Suprapubic skin (tissue), 4 donors: ENCODE measurements around the gene RBM22. TPM values are rescaled to one million over a fixed set of nuclear protein-coding genes. Genes with fewer than 3 reads are reported as not detected.

Experiments
- DNase-seq, 2 donors: peaks; one replicate each; pipeline ENCODE4 v3.0.0-alpha.2; 2019; ENCODE audit warnings: low spot score in 2 of 2
- H3K27ac ChIP-seq: fragments of 200-600 bp; sonication (generic); one replicate; pipeline ENCODE4 v1.5.1; 2019
- H3K27me3 ChIP-seq: fragments of 200-600 bp; sonication (generic); one replicate; pipeline ENCODE4 v1.5.1; 2019
- H3K36me3 ChIP-seq: fragments of 200-600 bp; sonication (generic); one replicate; pipeline ENCODE4 v1.5.1; 2019
- H3K4me1 ChIP-seq: fragments of 200-600 bp; sonication (generic); one replicate; pipeline ENCODE4 v1.5.1; 2019
- H3K4me3 ChIP-seq: fragments of 200-600 bp; sonication (generic); one replicate; pipeline ENCODE4 v1.5.1; 2019; ENCODE audit warnings: mild to moderate bottlenecking
- H3K9me3 ChIP-seq: fragments of 200-600 bp; sonication (generic); one replicate; pipeline ENCODE4 v1.5.1; 2019
- CTCF ChIP-seq, 2 donors: fragments of 200-600 bp in 1 of 2; fragments of 450-650 bp in 1 of 2; sonication (generic) in 1 of 2; IDR thresholded peaks; one replicate each; pipeline ENCODE4 v1.5.1; 2016 to 2019; ENCODE audit warnings: antibody characterized with exemption in 2 of 2, mild to moderate bottlenecking in 1 of 2, moderate library complexity in 1 of 2
- EP300 ChIP-seq: sonication (generic); formaldehyde crosslinking; IDR thresholded peaks from one replicate; pipeline ENCODE4 v1.6.1; 2017; ENCODE audit warnings: antibody characterized with exemption
- POLR2A ChIP-seq, 2 donors: fragments of 450-650 bp; IDR thresholded peaks; one replicate each; pipeline ENCODE4 v1.6.1; 2017; ENCODE audit warnings: antibody characterized with exemption in 2 of 2, mild to moderate bottlenecking in 2 of 2, moderate library complexity in 2 of 2
- POLR2AphosphoS5 ChIP-seq, 3 donors: sonication (generic); formaldehyde crosslinking; IDR thresholded peaks; one replicate each; pipeline ENCODE4 v1.6.1; 2017; ENCODE audit warnings: antibody characterized with exemption in 3 of 3
- whole genome bisulfite sequencing: methylation state at CpG from one replicate; pipeline ENCODE4 v1.1.5; 2018; 5-methylcytosine and 5-hydroxymethylcytosine counted together
- total RNA-seq, 4 donors: library from RNA; depleted of rRNA; stranded (reverse); fragments of >200 nt; gene quantifications; one replicate each; pipeline ENCODE4 v1.1.0, GENCODE V29; 2016

The RBM22 gene
- total RNA-seq, 4 donors from 2014 or later, result 30.1 to 63.9 (median 43.8) TPM

GRCh38 chr5:150650021-150651006, 50.5 kb downstream of the RBM22 start:
- peaks cover 7% of the 10 kb centered on the region for H3K4me1 ChIP-seq

GRCh38 chr5:150649108-150650020, 51.5 kb downstream of the RBM22 start:
- H3K36me3 ChIP-seq, result peaks cover 23% of the 10 kb centered on the region
- 91% methylated on average over 33 of the region's 46 CpGs for WGBS
- peaks cover 17% of the 10 kb centered on the region for H3K4me1 ChIP-seq
- no peak overlapping the region for H3K27ac ChIP-seq
- no peak for DNase-seq
- TF ChIP-seq POLR2A (IDR thresholded peaks at IDR 0.05) (no peak), EP300 (no peak), CTCF (IDR thresholded peaks at IDR 0.05) (no peak), POLR2AphosphoS5 (IDR thresholded peaks at IDR 0.05) (no peak)
- H3K9me3 ChIP-seq, result no peaks in the 10 kb centered on the region
- H3K4me3 ChIP-seq, result no peak overlapping the region
- H3K27me3 ChIP-seq, result no peaks in the 10 kb centered on the region

More at GRCh38 chr5:150650021-150651006, 50.5 kb downstream of the RBM22 start:
- no peak for TF ChIP-seq CTCF (IDR thresholded peaks at IDR 0.05)
- no peak for TF ChIP-seq EP300
- TF ChIP-seq POLR2AphosphoS5 (IDR thresholded peaks at IDR 0.05), result no peak
- TF ChIP-seq POLR2A (IDR thresholded peaks at IDR 0.05), result no peak
- Histone ChIP-seq H3K36me3 (peaks cover 23% of the 10 kb centered on the region), H3K27me3 (no peaks in the 10 kb centered on the region), H3K9me3 (no peaks in the 10 kb centered on the region), H3K4me3 (no peak overlapping the region), H3K27ac (no peak overlapping the region)
- 91% methylated on average over 33 of the region's 38 CpGs for WGBS
- no peak for DNase-seq

- H3K27me3 ChIP-seq, result no peaks in the 10 kb centered on the region
- no peak overlapping the region for H3K4me3 ChIP-seq
- peaks cover 23% of the 10 kb centered on the region for H3K36me3 ChIP-seq
- TF ChIP-seq POLR2A (IDR thresholded peaks at IDR 0.05), result no peak
- no peak for TF ChIP-seq EP300
- no peak for TF ChIP-seq POLR2AphosphoS5 (IDR thresholded peaks at IDR 0.05)
- H3K4me1 ChIP-seq, result peaks cover 26% of the 10 kb centered on the region
- whole genome bisulfite sequencing, result 95% methylated on average over 12 of the region's 16 CpGs
- H3K27ac ChIP-seq, result no peak overlapping the region
- DNase-seq, result no peak
- no peaks in the 10 kb centered on the region for H3K9me3 ChIP-seq
These were observed 52.4 kb downstream of the RBM22 start for GRCh38 chr5:150648294-150649107.

- Histone ChIP-seq H3K4me1 (peaks cover 35% of the 10 kb centered on the region), H3K9me3 (no peaks in the 10 kb centered on the region), H3K27ac (no peak overlapping the region), H3K36me3 (peaks cover 23% of the 10 kb centered on the region), H3K4me3 (no peak overlapping the region), H3K27me3 (no peaks in the 10 kb centered on the region)
- DNase-seq, result no peak
- TF ChIP-seq POLR2AphosphoS5 (IDR thresholded peaks at IDR 0.05) (no peak), CTCF (IDR thresholded peaks at IDR 0.05) (no peak), POLR2A (IDR thresholded peaks at IDR 0.05) (no peak), EP300 (no peak)
- 78% methylated on average over 19 of the region's 25 CpGs for WGBS
These were observed 53.3 kb downstream of the RBM22 start for GRCh38 chr5:150647275-150648251.
